ENCODE measurements around the gene GALNT17.

GRCh38 chr7:71479231-71479630 is 347.3 kb downstream of the GALNT17 start:
- no peak for TF ChIP-seq CTCF (IDR thresholded peaks at IDR 0.05)
- TF ChIP-seq POLR2A (IDR thresholded peaks at IDR 0.05) = no peak
